ENCODE data around the gene XXYLT1. TPM values are rescaled to one million over a fixed set of nuclear protein-coding genes. Genes with fewer than 3 reads are reported as not detected.

XXYLT1 gene
- total RNA-seq, 1 donor from 2014 or later, result 14.5 TPM

- Histone ChIP-seq H3K9me3 (no peaks in the 10 kb centered on the region), H3K4me3 (no peak overlapping the region), H3K36me3 (no peaks in the 10 kb centered on the region), H3K27me3 (no peaks in the 10 kb centered on the region), H3K27ac (no peak overlapping the region), H3K4me1 (peaks cover 38% of the 10 kb centered on the region)
- intact Hi-C loops (cut with DNase I), result no loop called here
- TF ChIP-seq POLR2AphosphoS5 (IDR thresholded peaks at IDR 0.05; ENCODE audit: insufficient read depth in 1 of 2, low read depth in 1 of 2), result no peak
- no peak for DNase-seq (ENCODE audit: extremely low spot score in 2 of 2)
These were observed 7.6 kb downstream of the XXYLT1 start for GRCh38 chr3:195263193-195263924.

GRCh38 chr3:195261925-195262324 lies 9.0 kb downstream of the XXYLT1 start:
- no peak for TF ChIP-seq POLR2AphosphoS5 (IDR thresholded peaks at IDR 0.05; ENCODE audit: insufficient read depth in 1 of 2, low read depth in 1 of 2)
- TF ChIP-seq POLR2A (IDR thresholded peaks at IDR 0.05), result no peak
- TF ChIP-seq CTCF (IDR thresholded peaks at IDR 0.05), result no peak
- no peak overlapping the region for H3K27ac ChIP-seq
- no peak for DNase-seq (ENCODE audit: extremely low spot score in 2 of 2)
- H3K36me3 ChIP-seq, result no peaks in the 10 kb centered on the region
- no peak overlapping the region for H3K4me3 ChIP-seq
- peaks cover 49% of the 10 kb centered on the region for H3K4me1 ChIP-seq
- intact Hi-C loops (cut with DNase I), result no loop called here
- no peaks in the 10 kb centered on the region for H3K9me3 ChIP-seq
- no peaks in the 10 kb centered on the region for H3K27me3 ChIP-seq

- Histone ChIP-seq H3K4me1 (peaks cover 49% of the 10 kb centered on the region), H3K4me3 (peak overlapping the region; percentile 74 to 81), H3K36me3 (no peaks in the 10 kb centered on the region), H3K27ac (peak overlapping the region; percentile 94), H3K9me3 (no peaks in the 10 kb centered on the region), H3K27me3 (no peaks in the 10 kb centered on the region)
- TF ChIP-seq POLR2AphosphoS5 (IDR thresholded peaks at IDR 0.05; ENCODE audit: insufficient read depth in 1 of 2, low read depth in 1 of 2) (peak in 1 of 2 donors; percentile 11), POLR2A (IDR thresholded peaks at IDR 0.05) (no peak), CTCF (IDR thresholded peaks at IDR 0.05) (peak in 1 of 3 experiments; percentile 3)
- intact Hi-C loops (cut with DNase I), result loop anchor here (1.0 kb wide), 1 partner anchor 575 kb away; the partner anchor contains the start of gene FAM43A
- peak; percentile 92 to 93 for DNase-seq (ENCODE audit: extremely low spot score in 2 of 2)
These were observed 10.6 kb downstream of the XXYLT1 start for GRCh38 chr3:195260280-195260905.

GRCh38 chr3:195259475-195260279 lies 11.3 kb downstream of the XXYLT1 start:
- Histone ChIP-seq H3K4me1 (peaks cover 49% of the 10 kb centered on the region), H3K4me3 (peak overlapping the region; percentile 74 to 81), H3K36me3 (no peaks in the 10 kb centered on the region), H3K9me3 (no peaks in the 10 kb centered on the region), H3K27me3 (no peaks in the 10 kb centered on the region), H3K27ac (peak overlapping the region; percentile 94)
- peak; percentile 94 to 95 for DNase-seq (ENCODE audit: extremely low spot score in 2 of 2)
- intact Hi-C loops (cut with DNase I), result loop anchor here (1.0 to 10.0 kb wide), 3 partner anchors 55 to 574 kb away; partner anchors contain the start of gene FAM43A
- TF ChIP-seq CTCF (IDR thresholded peaks at IDR 0.05) (peak in 2 of 3 experiments; percentile 8 to 57), POLR2A (IDR thresholded peaks at IDR 0.05) (peak in 1 of 2 donors; percentile 78), POLR2AphosphoS5 (IDR thresholded peaks at IDR 0.05; ENCODE audit: insufficient read depth in 1 of 2, low read depth in 1 of 2) (peak in 1 of 2 donors; percentile 92)

- Histone ChIP-seq H3K4me3 (peak overlapping the region; percentile 74 to 81), H3K27ac (peak overlapping the region; percentile 94), H3K27me3 (no peaks in the 10 kb centered on the region), H3K36me3 (no peaks in the 10 kb centered on the region), H3K4me1 (peaks cover 54% of the 10 kb centered on the region), H3K9me3 (no peaks in the 10 kb centered on the region)
- intact Hi-C loops (cut with DNase I), result loop anchor here (5.0 to 10.0 kb wide), 2 partner anchors 54 to 147 kb away; no protein-coding TSS in a partner anchor
- no peak for TF ChIP-seq POLR2A (IDR thresholded peaks at IDR 0.05)
- no peak for TF ChIP-seq POLR2AphosphoS5 (IDR thresholded peaks at IDR 0.05; ENCODE audit: insufficient read depth in 1 of 2, low read depth in 1 of 2)
- TF ChIP-seq CTCF (IDR thresholded peaks at IDR 0.05), result no peak
- DNase-seq (ENCODE audit: extremely low spot score in 2 of 2), result peak in 1 of 2 donors; percentile 87
These were observed 11.8 kb downstream of the XXYLT1 start for GRCh38 chr3:195259154-195259474.

Data from vagina (tissue), 2 donors.